Astrocyte of the spinal cord (primary cell): ENCODE results near the gene TMPRSS11A.
A peak's percentile ranks its signal among the peaks of the same experiment; 100 is the strongest.

ENCODE experiments used
- DNase-seq: peaks from one replicate; pipeline ENCODE4 v3.0.0; 2011; ENCODE audit warnings: low read depth, low spot score
- H3K4me3 ChIP-seq: 2 replicates; pipeline ENCODE4 v1.5.1; 2011; ENCODE audit warnings: low read depth, mild to moderate bottlenecking, low read length, moderate library complexity
- CTCF ChIP-seq: IDR thresholded peaks from 2 replicates; pipeline ENCODE4 v1.5.1; 2012; ENCODE audit warnings: low read depth, mild to moderate bottlenecking, low read length, inconsistent platforms
- in situ Hi-C: cut with HindIII; loops from 2 replicates; pipeline ENCODE4 v1.10.0; 2017; ENCODE audit warnings: low sequenced_read_pairs

Gene TMPRSS11A

GRCh38 chr4:67934628-67935027, 28.7 kb downstream of the TMPRSS11A start:
- TF ChIP-seq CTCF, result no peak
- no peak for DNase-seq
- H3K4me3 ChIP-seq, result no peak overlapping the region
- in situ Hi-C loops, result no loop called here

GRCh38 chr4:67933755-67934154, 29.5 kb downstream of the TMPRSS11A start:
- no peak for TF ChIP-seq CTCF
- in situ Hi-C loops, result no loop called here
- no peak overlapping the region for H3K4me3 ChIP-seq
- no peak for DNase-seq

- H3K4me3 ChIP-seq, result no peak overlapping the region
- in situ Hi-C loops, result no loop called here
- no peak for DNase-seq
- TF ChIP-seq CTCF, result no peak
Observed at GRCh38 chr4:67933038-67933437, 30.3 kb downstream of the TMPRSS11A start.

GRCh38 chr4:67931256-67931655, 32.0 kb downstream of the TMPRSS11A start:
- no peak overlapping the region for H3K4me3 ChIP-seq
- no peak for DNase-seq
- TF ChIP-seq CTCF, result no peak
- in situ Hi-C loops, result no loop called here

GRCh38 chr4:67929426-67929825, 33.9 kb downstream of the TMPRSS11A start:
- TF ChIP-seq CTCF, result no peak
- in situ Hi-C loops, result no loop called here
- peak; percentile 51 for DNase-seq
- H3K4me3 ChIP-seq, result no peak overlapping the region

GRCh38 chr4:67928546-67928945, 34.7 kb downstream of the TMPRSS11A start:
- in situ Hi-C loops, result no loop called here

More at GRCh38 chr4:67928546-67928945, 34.7 kb downstream of the TMPRSS11A start:
- no peak for DNase-seq
- H3K4me3 ChIP-seq, result no peak overlapping the region
- no peak for TF ChIP-seq CTCF
